ENCODE measurements around the gene MYPOP.
A peak's percentile ranks its signal among the peaks of the same experiment; 100 is the strongest.
"Not testable (repeated sequence)": the region's sequence is repeated elsewhere in the genome, so short reads cannot be mapped to it uniquely, and the experiment has no call there.

MYPOP gene

DNA sequence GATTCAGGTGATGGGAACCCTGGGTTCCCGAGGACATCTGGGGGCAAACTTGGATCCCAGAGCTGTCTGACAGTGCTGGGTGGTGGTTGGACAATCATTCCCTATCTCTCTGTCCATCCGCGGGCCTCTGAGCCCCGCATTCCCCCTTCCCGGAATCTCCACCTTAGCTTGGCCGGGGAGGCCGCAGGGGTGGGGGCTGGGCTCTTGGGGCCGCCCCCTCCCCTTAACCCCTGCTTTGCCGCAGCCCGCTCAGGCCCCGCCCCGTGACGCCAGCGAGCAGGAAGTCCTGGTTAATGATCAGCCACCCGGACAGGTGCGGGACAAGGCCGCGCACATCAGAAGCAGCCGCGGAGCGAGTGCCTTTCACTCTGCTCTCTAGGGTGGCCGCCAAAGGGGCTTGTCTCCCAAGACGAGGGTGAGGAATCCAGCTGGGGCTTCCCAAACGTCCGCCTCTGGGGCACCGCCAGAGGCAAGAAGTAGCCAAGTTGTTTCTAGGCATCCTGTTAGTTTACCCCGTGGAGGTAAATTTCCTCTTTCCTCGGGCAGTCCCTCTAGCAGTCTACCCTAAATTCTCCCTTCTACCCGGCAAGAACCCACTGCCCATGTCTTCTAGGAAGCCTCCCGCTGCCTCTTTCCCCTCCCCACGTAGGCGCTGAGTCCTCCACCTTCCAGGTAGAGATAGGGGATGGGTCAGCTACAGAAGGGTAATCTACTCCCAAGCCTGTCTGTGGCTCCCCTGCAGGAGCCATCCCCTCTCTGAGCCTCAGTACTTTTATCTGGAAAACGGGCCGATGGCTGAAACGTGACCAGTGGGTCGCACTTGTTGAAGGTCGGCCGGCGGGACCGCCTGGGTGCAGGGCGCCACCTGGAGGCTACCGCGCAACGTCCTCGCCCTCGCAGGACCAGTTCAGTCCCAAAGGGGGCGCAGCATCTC is 19.5 kb downstream of the MYPOP start:
- peak; percentile 78 for DNase-seq

DNA sequence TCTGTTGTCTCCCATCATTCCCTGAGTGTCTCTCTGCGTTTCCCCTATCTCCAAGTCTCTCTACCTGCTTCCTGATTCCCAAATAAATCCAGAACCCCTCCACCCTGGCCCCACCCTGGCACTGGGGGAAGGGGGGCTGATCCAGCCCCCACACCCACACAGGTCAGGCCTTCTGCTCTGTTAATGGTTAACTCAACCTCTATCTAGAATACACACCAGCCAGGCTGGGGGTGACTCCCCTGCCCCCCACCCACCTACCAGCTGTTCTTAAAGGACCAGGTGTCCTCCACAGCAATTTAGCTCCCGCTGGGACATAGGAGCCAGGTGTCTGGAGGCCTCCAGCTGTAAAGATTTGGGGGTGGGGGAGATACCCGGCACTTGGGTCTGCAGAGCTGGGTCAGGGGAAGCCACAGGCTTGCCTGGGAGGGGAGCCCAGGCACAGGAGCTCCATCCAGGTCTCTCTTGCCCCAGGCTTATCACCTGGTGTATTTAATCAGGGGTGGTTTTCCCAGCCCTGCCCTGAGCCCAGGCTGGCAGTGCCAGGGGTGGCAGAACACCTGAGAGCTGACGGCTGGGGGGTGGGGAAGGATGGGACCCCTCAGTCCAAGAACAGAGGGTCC is 20.4 kb downstream of the MYPOP start:
- no peak for DNase-seq

DNA sequence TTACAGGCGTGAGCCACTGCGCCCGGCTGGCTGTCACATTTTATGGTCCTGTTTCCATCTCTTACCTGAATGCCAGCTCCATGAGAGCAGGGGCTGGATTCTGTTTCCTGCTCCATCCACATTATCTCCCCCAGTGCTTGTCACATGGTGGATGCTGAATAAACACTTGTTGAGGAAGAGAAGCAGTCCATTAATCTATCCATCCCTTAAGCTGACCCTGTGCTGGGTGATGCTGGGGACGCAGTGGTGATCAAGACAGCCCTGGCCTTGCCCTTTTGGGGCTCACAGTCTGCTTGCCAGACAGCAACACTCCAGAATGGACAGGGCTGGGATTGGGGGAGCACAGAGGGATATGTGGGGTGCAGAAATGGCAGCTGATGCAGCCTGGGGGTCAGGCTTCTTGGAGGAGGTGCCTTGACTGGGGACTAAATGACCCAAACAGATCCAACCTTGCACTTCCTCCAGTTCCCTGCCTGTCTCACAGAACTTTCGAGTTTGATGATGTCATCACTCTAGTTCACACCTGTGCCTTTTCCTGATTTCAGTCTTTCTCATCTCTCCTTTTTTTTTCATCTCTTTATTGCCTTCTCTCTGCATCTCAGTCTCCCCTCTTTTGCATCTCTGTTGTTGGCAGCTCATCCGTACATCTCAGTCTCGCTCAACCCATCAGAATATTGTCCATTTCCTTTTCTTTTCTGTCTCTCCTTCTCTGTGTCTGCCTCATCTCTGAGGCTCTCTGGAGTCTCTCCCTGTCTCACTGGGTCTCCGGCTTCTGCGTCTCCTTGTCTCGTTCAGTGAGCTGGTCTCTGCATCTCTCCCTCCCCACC is 21.1 kb downstream of the MYPOP start:
- no peak for DNase-seq

DNA sequence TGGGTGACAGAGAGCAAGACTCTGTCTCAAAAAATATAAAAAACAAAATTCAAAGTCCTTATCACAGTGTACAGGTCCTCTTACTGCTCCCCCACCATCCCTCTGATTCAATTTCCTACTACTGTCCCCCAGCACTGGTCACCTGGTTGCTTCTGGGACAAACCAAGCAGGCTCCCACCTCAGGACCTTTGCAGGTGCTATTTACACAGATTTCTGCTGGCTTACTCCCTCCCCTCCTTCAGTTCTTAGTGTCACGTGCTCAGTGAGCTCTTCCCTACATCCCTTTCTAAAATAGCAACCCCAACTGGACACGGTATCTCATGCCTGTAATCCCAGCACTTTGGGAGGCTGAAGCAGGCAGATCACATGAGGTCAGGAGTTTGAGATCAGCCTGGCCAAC is 22.4 kb downstream of the MYPOP start:
- no peak for DNase-seq

DNA sequence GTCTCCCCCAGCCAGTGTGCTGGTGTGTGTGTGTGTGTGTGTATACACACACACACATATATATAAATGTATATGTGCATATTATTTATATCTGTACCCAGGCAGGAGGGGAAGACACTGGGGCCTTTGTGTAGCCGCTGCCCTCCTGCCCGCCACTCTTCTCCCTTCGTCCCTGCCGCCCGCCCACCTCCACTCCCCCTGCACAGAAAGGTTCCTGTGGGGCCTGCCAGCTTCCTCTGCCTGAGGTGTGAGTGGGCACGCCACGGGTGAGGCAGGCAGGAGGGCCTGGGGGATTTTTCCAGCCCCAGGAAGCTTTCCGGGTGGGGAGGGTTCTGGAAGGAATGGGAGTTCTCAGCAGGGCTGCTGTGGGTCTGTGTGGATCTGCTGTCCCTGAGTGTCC is 23.4 kb downstream of the MYPOP start:
- DNase-seq: no peak

DNA sequence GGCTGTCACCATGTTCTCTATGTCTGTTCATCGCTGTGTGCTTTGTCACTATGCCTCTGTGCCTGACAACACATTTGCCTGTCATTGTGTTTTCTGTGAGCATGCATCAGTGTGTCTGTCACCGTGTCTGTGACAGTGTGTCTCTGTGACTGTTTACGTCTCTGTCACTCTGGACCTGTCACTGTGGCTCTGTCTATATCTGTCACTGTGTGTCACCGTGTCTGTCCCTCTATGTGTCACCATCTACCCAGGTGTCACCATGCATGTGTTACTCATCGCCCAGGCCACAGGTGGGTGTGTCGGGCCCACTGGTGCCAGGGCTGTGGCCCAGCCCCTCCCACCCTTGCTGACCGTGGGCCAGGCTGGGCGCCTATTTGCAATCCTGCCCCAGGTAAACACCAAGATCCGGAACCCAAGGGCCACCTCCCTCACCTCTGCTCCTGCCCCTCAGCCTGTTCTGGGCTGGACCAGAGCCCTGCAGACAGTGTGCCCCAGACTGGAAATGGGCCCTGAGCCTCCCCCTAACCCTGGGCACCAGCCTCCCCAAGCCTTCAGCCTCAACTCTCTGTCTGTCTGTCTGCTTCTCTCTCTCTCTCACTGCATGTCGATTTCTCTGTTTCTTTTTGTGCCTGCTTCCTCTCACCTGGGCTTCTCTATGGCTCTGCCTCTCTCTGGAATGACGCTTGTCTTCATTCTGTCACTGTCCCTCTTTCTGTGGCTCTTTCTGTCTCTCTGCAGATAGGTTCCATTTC is 24.2 kb downstream of the MYPOP start:
- DNase-seq: no peak

DNA sequence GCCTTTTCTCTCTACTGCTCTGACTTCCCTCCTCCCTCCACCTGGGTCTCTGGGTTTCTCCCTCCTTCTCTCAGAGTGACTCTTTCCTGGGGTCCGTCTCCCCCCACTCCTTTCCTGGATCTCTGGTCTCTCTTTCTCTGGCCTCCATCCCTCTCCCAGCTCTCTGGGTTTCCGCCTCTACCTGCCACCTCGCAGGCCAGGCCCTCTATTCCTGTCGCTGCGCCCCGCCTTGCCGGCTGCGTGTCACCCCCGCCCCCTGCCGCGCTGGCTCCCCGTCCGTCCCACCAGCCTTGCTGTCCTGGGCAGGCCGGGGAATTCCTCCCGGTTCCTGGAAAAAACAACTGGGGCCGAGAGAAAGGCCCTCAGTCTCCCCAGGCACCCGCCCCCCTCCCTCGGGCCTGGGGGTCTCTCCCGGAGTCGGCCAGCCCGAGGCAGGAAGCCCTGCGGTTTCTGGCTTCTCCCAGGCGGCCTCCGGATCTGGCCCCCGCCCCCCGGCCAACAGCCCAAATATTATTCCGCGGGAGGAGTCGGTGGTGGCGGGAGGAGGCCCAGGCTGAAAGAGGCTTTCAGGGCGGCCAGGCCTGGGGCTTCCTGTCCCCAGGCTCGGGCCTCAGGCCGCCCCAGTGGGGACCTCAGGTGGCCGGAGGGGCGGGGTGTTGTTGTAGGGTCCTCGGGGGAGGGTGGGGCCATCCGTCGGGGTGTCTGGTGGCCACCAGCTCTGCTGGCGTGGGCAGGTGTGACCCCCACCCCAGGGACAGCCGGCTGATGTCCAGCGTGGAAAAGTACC is 25.8 kb downstream of the MYPOP start:
- no peak for DNase-seq

DNA sequence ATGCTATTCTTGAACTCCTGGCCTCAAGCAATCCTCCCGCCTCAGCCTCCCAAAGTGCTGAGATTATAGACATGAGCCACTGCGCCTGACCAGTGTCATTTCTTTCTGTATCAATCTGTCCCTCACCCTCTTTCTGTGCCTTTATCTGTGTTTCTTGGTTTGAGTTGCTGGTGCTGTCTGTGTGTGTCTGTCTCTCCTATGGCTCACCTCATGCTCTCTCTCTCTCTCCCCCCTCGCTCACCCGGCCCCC is 26.3 kb downstream of the MYPOP start:
- no peak for DNase-seq

DNA sequence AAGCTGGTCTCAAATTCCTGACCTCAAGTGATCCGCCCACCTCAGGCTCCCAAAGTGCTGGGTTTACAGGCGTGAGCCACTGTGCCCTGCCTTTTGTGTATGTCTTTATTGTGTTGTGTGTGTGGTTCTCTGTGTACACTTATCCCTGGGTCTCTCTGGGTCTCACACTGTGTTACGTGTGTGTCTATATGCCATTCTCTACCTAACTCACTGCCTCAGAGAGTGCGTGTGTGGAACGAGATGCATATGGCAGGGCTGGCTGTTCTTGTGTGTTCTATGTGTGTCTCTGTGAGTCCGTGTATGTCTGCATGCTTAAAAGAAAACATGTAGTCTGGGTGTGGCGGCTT is 27.8 kb downstream of the MYPOP start:
- no peak for DNase-seq

DNA sequence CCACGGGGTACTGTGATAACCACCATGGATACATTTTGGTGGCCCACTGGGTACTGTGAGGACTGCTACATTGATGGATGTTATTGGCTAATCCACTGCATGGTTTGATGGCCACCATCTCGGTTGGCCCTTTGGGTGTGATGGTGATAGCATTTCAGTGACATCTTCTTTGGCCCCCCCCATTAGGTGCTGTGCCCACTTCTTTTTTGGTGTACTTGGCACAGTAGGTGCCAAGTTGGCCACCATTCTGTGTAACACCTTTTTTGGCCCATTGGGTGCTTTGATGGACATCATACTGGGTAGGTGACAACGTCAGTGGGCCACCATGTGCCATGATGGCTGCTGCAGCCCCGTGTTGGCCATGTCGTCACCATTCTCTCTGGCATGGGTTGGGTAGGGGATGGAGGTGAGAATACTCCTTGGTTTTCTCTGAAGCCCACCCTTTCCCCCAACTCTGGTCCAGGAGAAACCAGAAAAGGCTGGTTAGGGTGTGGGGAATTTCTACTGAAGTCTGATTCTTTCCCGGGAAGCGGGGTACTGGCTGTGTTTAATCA is 29.1 kb downstream of the MYPOP start:
- DNase-seq: no peak

DNA sequence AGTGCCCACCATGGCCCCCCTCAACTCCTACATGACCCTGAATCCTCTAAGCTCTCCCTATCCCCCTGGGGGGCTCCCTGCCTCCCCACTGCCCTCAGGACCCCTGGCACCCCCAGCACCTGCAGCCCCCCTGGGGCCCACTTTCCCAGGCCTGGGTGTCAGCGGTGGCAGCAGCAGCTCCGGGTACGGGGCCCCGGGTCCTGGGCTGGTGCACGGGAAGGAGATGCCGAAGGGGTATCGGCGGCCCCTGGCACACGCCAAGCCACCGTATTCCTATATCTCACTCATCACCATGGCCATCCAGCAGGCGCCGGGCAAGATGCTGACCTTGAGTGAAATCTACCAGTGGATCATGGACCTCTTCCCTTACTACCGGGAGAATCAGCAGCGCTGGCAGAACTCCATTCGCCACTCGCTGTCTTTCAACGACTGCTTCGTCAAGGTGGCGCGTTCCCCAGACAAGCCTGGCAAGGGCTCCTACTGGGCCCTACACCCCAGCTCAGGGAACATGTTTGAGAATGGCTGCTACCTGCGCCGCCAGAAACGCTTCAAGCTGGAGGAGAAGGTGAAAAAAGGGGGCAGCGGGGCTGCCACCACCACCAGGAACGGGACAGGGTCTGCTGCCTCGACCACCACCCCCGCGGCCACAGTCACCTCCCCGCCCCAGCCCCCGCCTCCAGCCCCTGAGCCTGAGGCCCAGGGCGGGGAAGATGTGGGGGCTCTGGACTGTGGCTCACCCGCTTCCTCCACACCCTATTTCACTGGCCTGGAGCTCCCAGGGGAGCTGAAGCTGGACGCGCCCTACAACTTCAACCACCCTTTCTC is 30.1 kb downstream of the MYPOP start:
- no peak for DNase-seq

DNA sequence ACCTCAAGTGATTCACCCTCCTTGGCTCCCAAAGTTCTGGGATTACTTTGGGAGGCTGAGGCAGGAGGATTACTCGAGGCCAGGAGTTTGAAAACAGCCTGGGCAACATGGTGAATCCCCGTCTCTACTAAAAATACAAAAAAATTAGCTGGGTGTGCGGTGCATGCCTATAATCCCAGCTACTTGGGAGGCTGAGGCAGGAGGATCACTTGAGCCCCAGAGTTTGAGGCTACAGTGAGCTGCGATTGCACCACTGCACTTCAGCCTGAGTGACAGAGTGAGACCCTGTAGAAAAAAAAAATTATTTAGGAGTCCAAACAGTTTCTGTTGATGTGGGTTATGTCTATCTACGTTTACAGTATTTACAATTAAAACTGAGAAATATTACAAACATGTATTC is 31.6 kb downstream of the MYPOP start:
- no peak for DNase-seq

DNA sequence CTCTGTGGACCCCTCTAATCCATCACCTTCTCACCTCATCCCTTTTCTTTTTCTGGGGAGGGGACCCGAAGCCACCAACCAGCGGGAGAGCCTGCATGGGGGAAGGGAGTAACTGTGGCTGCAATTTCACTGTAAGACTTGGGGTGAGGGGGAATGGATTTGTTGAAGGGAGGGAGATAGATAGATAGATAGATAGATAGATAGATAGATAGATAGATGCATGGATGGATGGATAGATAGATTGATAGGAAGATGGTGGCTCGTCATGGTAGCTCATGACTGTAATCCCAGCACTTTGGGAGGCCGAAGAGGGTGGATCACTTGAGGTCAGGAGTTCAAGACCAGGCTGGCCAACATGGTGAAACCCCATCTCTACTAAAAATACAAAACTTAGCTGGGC is 35.2 kb downstream of the MYPOP start:
- not testable (repeated sequence) for DNase-seq

DNA sequence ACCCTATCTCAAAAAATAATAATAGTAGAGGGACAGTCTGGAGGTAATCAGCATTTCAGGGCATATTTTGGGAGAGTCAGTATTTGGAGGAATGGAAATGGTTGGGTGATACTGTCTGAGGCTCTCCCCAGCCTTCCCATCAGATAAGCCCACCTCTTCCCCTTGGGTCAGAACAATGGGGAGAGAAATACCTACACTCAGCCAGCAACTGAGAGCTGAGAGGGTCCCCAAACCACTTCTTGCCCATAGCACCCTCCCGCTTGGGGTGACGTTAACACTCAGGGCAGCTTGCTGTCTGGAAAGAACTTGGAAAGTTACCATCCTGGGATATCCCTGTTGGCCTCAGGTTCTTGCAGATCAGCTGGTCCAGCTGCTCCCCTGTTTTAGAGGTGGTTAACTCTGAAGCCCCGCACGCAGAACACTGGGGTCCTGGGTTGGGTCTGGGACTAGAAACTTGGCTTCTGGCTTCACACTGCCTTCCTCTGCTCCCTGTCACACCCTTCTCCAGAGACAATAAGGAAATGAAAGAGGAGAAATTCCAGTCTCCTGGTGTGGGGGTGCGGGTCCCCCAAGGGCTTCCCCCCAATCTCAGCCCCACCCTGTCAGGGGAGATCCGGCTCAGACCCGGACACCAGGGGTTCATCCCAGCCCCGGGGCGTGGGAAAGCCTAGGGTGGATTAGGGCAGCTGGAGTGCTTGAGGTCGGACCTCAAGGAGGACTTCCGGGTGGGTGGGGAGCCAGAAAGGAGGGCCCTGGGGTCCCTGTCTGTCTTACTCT is 35.8 kb downstream of the MYPOP start:
- no peak for DNase-seq

DNA sequence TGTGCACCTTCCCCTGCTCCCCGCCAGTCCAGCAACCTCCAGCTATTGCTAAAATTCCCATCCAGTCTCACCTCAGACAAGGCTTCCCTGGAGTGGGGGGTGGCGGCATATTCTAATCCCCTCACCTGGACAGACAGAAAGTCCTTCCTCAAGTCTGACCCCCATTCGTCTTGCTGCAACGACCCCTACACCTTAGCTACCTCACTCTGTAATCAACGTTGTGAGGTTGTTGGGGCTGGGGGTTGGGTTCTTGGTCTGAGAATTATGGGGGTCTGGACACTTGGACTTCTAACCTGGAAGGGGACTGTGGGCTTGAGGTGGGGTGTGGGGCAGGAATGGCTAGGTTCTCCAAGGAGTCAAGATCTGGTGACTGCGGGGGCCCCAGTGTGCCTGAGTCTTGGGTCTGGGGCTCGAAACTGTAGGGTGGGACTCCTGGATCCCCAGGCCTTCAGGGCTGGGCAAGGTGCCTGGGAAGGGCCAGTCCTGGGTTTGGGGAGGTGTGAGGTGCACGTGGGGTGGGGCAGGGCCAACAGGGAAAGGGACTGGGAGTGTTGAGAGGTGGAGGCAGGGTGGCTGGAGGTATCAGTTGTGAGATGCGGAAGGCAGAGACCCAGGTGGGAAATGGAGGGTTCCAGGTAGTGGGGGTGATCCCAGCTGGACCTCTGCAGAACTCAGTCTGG is 37.0 kb downstream of the MYPOP start:
- DNase-seq: no peak

DNA sequence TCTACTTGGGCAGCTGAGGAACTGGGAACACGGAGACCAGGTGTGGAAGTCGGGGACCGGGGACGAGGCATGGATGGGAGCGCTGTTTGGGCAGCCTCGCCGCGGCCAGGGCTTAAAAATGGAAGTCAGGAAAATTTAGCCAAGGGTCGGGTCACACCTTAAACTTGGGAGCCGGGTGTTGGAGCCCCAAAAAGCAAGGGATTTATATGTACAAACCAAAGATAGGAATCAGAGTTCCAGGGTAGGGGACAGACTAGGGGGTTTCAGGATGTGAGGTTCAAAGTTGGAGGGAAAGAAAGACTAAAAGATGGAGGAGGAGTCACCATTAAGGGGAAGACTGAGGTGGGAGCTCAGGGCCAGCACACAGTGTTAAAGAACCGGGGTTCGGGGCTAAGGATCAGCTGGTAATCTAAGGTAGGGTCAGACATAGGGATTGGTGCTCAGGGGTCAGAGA is 37.8 kb downstream of the MYPOP start:
- no peak for DNase-seq

DNA sequence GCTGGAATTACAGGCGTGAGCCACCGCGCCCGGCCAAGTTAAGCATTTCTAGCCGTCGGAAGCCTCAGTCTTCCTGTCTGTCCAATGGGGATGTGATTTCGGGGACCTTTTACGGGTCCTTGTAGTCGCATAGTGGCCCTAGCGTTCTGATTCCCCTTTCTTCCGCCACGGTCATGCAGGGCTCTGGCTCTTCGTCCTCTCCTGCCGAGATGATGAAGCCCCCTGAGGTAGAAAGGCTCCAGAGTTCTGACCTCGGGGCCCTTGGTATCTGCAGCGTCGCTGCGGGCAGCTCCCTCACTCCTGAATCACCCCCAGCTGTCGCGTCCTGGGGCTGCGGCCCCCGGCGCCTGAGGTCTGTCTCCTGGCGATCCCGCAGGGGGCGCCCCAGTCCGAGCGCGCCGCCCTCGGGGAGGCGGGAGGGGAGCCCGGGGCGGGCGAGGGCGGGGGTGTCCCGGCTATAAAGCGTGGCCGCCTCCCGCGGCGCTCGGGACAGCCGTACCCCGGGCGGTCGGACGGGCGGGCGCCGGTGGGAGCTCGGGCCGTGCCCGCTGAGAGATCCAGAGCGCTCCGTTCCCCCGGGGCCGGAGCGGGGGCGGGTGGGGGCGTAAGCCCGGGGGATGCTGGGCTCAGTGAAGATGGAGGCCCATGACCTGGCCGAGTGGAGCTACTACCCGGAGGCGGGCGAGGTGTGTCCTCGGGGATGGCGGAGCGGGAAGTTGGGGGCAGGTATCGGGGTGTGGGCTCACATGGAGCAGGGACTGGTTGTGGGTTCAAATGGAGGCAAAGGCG is 38.4 kb downstream of the MYPOP start, which contains the start of gene FOXA3:
TSS of gene FOXA3 (plus strand) at position 487 of the 789 bp plus-strand sequence. CDS start at position 618, 131 bp downstream.
- DNase-seq: peak; percentile 49

DNA sequence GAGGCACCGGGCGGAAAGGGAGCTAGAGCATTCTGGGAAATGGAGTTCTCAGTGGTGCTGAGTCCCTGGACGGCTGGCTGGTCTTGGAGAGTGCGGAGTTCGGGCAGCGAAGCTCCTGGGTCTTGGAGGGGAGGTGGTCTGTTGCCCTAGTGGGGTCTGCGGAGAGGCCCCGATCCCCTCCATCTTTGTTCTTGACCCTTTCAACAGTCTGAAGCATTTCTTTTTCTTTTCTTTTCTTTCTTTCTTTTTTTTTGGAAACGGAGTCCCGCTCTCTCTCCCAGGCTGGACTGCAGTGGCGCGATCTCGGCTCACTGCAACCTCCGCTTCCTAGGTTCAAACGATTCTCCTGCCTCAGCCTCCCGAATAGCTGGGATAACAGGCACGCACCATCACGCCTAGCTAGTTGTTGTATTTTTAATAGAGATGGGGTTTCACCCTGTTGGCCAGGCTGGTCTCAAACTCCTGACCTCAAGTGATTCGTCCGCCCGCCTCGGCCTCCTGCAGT is 39.0 kb downstream of the MYPOP start:
- DNase-seq: no peak

All from EL (cell line).